GM12892 (cell line): ENCODE measurements around the gene CERS6.

Source experiments
- DNase-seq: peaks from one replicate; pipeline ENCODE4 v3.0.0; 2011; ENCODE audit not compliant: insufficient read length
- FAIRE-seq: peaks from 2 replicates; lab custom pipeline; 2011; peaks lifted over from hg19 to GRCh38; lab: Jason Lieb, UNC
- POLR2A ChIP-seq: IDR thresholded peaks from 2 replicates; pipeline ENCODE4 v1.6.1; 2011; ENCODE audit warnings: low read depth, low read length, control low read depth
- POLR2AphosphoS5 ChIP-seq: IDR thresholded peaks from 2 replicates; pipeline ENCODE4 v1.6.1; 2011; ENCODE audit warnings: low read depth, low read length, control low read depth
- TAF1 ChIP-seq: IDR thresholded peaks from 2 replicates; pipeline ENCODE4 v1.6.1; 2011; ENCODE audit warnings: low read depth, mild to moderate bottlenecking, control low read depth, low read length, borderline replicate concordance

Gene CERS6

DNA sequence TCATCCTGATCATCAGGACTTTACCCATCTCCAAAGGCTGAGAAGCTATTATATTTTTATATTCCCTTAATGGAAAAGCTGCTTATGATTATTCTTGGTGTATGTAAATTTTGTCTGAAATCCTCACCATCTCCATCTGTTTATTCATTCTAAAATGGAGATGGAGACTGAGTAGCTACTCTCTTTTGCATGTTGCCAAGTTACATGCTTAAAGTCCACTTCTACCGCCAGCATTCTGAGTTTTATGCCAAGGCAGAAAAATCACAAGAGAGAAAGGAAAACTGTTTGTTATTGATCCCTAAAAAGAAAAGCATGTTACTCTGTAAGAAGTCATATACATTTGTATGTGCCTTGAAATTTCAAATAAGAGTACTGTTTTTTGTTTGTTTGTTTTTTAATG is 252.0 kb downstream of the CERS6 start:
- FAIRE-seq (no peak), DNase-seq (no peak)
- TF ChIP-seq POLR2A (no peak), TAF1 (no peak), POLR2AphosphoS5 (no peak)

DNA sequence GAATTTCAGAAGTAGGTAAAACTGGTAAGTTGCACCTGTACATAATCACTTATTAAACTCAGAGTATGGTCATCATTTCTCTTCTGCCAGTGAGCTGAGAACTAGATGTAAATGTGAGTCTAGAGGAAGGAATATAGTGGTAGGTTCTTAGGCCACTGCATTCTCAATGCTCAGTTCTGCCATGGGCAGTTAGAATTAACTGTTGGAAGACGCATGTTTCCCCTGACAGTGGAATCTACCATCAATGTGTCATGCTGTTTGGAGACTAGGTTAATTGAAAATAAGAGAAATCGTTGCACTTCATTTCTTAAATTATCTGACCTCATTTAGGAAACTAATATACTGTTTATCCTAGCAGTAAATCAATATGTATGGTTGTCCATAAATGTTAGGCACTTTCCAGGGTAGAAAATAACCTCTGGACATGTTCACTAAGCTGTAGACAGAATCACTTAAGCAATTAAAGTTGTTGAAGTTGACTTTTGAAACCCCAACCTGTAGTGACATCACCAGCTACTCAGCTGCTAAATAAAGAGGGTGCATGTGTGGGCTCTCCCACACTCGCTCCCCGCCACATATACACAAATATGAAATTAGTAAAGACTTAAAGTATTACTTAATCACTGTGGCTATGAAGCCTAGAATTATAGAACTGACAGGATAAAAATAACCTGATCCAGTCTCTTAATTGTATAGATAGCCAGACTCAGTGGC is 254.8 kb downstream of the CERS6 start:
- no peak for TF ChIP-seq POLR2A
- no peak for TF ChIP-seq TAF1
- no peak for TF ChIP-seq POLR2AphosphoS5
- FAIRE-seq (peak; percentile 79), DNase-seq (no peak)

DNA sequence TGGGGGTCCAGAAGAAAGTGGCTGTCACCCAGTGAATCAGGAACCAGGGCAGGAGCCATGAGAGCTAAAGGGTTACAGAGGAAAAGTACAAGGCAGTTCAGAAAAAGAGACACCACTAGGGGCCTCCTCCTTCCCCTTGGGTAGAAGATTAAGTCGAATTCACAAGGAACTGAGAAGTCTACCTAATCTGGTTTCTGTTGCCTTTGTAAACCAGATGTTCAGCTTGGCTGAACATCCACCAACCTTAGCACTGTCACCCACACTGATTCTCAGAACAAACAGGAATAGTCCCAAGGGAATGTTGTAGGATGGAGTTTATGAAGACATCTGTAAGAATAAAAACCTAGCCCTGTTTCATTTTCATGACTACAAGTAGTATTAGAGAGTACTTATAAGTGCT is 256.0 kb downstream of the CERS6 start:
- peak; percentile 94 for FAIRE-seq
- TF ChIP-seq TAF1, result no peak
- TF ChIP-seq POLR2AphosphoS5, result no peak
- no peak for TF ChIP-seq POLR2A
- peak; percentile 23 for DNase-seq

DNA sequence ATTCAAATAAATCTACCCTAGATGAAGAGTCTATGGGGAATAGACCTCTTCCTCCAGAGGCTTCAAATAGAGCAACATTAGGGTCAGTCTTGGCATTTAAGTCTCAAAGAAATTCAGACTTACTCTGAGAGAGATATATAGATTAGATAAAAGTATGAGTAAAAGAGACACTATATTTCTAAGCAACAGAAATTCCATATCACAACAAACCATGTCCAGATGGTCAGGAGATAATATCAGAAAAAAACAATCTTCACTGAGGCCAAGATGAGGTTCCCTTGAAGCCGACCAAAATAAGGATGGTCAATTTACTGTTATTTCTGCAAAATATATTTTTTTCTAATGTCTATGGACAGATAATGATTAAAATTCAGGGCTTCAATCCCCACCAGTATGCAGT is 257.3 kb downstream of the CERS6 start:
- no peak for DNase-seq
- FAIRE-seq, result no peak
- TF ChIP-seq POLR2A (no peak), POLR2AphosphoS5 (no peak), TAF1 (no peak)

DNA sequence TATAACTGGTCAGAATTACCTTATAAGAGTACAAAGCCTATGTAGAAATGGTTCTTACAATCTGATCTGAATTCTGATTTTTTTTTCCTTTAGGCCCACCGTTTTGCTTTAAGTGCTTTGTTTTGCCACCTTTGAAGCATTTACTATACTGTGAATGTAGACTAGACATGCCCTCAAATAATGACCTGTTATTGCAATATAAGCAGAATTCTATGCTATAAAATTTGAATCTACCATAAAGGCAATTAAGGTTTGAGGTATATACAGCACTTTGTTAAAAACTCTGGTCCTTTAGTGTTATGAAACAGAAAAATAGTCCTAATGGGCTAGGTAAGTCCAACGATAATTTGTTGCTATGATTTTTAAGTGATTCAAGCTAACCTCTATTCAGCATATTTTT is 259.8 kb downstream of the CERS6 start:
- TF ChIP-seq TAF1, result no peak
- no peak for TF ChIP-seq POLR2AphosphoS5
- TF ChIP-seq POLR2A, result no peak

DNA sequence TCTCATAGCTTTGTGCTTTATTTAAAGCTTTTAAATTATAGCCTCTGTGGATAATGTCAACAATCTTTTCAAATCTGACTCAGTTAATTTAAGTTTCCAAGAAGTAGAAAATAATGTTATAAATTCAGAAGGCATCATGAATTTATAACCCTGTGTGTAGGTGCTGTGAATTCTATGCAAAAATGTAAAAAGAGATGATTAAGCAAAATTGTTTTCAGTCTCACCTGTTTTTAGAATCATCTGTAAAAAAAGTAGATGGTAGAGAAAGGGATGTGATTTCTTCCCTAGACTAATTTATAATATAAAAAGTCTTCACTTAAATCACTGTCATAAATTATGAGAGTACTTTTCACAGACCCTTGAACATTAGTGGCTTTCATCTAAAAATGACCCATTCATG is 260.8 kb downstream of the CERS6 start:
- FAIRE-seq (no peak), DNase-seq (no peak)
- no peak for TF ChIP-seq TAF1

More for the DNA sequence above, 259.8 kb downstream of the CERS6 start:
- DNase-seq, result no peak
- no peak for FAIRE-seq

DNA sequence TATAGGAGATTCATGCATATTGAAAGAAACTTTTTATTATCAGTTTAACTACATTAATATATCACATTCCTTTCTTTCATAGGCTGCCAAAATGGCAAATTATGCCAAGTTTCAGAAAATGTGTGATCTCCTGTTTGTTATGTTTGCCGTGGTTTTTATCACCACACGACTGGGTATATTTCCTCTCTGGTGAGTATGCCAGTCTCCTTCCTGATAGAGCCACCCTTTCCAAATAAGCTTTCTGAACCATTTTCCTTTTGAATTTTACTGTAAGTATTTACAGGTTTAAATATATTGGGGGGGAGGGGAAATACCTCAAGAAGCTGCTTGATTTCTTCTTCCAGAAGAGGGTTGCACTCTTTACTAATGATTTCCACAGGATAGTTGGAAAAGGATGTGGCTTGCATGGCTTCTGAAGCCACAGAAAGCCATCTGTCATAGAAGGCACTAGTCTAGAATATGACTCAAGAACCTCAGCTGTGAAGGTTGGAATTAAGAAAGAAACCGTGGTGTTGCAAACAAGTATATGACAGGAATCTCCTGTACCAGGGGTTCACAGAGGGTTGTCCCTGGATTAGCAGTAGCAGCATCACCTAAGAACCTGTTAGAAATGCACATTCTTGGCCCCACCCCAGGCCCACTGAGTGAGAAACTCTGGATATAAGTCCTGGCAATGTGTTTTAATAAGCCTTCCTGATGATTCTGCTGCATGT is 261.9 kb downstream of the CERS6 start:
- no peak for FAIRE-seq
- TF ChIP-seq POLR2A (no peak), POLR2AphosphoS5 (no peak), TAF1 (no peak)
- DNase-seq, result no peak

DNA sequence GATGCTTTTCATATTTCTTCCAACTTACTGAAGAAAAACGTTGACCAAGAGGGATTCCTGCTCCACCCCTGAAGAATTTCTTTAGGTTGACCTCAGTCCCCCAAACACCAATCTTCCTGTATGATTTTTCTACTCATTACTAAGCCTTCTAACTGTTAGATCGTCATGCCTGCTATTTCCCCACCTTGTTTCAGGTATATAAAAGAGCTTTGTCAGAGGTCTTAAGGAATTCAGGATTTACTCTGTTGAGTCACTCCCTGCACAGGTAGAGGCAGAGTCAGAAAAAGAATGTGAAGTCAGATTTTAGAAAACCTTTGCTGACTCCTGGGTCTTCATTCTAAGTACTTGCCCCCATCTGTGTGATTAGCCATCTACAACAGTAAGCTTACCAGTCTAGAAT is 262.6 kb downstream of the CERS6 start:
- DNase-seq, result no peak
- no peak for TF ChIP-seq POLR2AphosphoS5
- TF ChIP-seq POLR2A, result no peak
- TF ChIP-seq TAF1, result no peak
- no peak for FAIRE-seq

DNA sequence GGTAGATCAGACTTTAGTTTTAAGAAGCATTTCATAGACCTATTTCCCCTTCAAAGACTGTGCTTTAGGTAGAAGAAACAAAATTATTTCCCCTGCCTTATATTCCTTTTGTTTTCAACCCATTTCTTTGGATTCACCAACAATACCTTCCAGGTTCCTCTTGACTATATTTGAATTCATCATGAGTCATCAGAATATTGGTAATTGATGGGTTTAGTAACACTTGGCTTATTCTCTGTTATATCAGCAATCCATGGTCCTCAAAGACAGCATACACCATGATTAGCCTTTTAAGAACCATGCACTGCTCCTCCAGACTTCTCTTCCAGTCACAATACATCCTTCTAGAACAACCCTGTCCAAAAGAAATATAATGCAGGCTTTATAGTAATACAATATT is 263.4 kb downstream of the CERS6 start:
- no peak for FAIRE-seq

DNA sequence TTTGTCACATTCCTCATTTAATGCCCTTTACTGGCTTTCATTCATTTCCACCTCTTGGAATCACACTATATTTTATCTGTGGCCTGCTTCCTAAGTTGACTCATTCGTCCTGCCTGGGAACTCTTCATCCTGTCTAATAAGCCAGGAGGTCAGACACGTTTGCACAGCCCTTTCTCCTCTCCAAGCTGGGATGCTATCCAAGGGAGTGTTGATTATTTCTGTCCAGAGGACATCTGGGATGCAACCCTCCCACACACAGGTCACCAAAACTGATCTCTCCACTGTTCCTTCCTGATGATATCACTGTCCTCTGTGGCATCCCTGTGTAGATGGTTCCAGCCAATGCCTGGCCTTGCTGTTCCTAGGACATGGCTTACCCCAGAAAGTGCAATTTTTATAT is 266.5 kb downstream of the CERS6 start:
- DNase-seq (no peak), FAIRE-seq (no peak)
- TF ChIP-seq POLR2AphosphoS5 (no peak), TAF1 (no peak), POLR2A (no peak)

More for the DNA sequence above, 263.4 kb downstream of the CERS6 start:
- no peak for DNase-seq
- TF ChIP-seq TAF1, result no peak
- TF ChIP-seq POLR2AphosphoS5, result no peak
- TF ChIP-seq POLR2A, result no peak

DNA sequence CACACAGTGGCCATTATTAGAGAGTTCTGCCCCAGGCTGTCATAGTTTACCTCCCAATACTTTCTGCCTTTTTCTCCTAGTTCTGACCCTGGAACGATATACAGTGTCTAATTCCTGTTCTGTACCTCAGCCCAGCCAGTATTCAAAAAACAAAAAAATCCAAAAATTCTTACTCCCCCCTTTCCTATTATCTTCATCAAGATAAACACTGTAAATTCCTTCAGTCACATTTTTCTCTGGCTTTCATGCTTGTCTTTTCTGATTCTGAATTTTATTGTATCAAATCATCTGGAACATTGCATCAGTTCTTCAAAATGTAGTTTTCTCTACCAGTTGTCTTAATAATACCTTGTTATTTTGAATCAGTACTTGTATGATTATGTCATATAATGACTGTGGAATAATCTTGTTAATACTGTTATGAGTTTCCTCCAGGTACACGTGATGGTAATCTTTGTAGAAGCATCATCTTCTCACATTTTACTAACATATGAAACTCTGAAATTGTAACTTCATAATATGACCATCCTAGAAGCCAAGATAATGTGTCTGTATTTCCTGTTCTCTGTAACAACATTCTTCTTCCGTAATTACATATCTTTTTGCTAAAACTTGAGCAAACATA is 267.3 kb downstream of the CERS6 start:
- TF ChIP-seq POLR2A (no peak), POLR2AphosphoS5 (no peak), TAF1 (no peak)
- no peak for FAIRE-seq
- no peak for DNase-seq
